LNCAP (cell line): ENCODE measurements around the gene SPIB.
A peak's percentile ranks its signal among the peaks of the same experiment; 100 is the strongest.

Experiments used
- CTCF ChIP-seq: fragments of 450-650 bp; IDR thresholded peaks from 2 replicates; pipeline ENCODE4 v1.5.1; 2017; ENCODE audit warnings: mild to moderate bottlenecking

SPIB gene

GRCh38 chr19:50412419-50412818, 6.3 kb upstream of the SPIB start:
- no peak for TF ChIP-seq CTCF

DNA sequence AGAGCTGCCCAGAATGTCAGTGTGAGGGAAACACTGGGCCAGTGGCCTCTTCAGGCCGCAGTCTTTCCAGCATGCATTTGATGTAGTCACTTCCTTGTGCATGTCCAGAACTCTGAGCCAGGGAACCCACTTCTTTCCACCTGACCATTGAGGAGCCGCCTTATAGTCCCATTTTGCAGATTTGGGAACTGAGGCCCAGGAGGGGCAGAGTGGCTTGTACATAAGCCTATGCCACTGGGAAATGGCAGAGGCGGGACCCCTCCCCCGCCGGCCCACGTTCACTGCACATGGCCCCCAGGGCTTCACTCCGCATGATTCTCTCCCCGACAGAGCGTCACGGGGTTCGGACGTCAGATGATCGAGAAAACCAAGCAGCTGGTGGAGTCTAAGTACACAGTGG, 5.6 kb upstream of the SPIB start:
- no peak for TF ChIP-seq CTCF

GRCh38 chr19:50413531-50413930, 5.2 kb upstream of the SPIB start:
- TF ChIP-seq CTCF, result no peak

DNA sequence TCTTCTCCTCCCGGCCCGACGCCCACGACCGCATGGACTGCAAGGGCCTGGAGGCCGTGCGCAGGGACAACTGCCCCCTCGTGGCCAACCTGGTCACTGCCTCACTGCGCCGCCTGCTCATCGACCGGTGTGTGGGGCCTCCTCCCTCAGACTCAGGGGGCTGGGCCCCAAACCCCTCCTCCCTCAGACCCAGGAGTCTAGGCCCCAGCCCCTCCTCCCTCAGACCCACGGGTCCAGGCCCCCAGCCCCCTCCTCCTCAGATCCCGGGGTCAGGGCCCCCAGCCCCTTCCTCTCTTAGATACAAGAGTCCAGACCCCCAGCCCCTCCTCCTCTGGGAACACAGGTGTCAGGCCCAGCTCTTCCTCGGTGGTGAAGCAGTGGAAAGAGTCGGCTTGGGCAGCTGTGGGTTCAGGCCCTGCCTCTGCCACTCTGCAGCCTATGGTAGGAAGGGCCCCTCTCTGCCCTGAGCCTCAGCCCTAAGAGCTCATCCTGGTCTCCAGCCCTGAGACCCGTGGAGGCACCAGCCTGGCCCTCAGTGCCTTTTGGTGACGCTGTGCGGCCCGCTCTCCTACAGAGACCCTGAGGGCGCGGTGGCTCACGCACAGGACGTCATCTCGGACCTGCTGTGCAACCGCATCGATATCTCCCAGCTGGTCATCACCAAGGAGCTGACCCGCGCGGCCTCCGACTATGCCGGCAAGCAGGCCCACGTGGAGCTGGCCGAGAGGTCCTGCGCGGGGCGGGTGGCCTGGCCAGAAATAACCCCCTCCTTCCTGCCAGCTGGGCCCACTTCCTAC, 3.7 kb upstream of the SPIB start:
- TF ChIP-seq CTCF, result peak; percentile 75

DNA sequence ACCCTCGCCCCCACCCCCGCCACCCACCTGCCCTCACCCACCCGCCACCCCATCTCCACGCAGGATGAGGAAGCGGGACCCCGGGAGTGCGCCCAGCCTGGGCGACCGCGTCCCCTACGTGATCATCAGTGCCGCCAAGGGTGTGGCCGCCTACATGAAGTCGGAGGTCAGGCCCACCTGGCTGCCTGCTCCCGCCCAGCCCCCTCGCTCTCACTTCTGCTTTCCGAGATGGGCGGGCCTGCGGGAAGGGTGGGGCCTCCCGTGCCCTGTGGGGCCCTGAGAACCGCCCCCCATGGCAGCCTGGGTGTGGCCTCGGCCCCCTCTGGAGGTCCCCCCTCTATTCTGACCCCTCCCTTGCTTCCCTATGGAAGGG, 3.1 kb upstream of the SPIB start:
- no peak for TF ChIP-seq CTCF

DNA sequence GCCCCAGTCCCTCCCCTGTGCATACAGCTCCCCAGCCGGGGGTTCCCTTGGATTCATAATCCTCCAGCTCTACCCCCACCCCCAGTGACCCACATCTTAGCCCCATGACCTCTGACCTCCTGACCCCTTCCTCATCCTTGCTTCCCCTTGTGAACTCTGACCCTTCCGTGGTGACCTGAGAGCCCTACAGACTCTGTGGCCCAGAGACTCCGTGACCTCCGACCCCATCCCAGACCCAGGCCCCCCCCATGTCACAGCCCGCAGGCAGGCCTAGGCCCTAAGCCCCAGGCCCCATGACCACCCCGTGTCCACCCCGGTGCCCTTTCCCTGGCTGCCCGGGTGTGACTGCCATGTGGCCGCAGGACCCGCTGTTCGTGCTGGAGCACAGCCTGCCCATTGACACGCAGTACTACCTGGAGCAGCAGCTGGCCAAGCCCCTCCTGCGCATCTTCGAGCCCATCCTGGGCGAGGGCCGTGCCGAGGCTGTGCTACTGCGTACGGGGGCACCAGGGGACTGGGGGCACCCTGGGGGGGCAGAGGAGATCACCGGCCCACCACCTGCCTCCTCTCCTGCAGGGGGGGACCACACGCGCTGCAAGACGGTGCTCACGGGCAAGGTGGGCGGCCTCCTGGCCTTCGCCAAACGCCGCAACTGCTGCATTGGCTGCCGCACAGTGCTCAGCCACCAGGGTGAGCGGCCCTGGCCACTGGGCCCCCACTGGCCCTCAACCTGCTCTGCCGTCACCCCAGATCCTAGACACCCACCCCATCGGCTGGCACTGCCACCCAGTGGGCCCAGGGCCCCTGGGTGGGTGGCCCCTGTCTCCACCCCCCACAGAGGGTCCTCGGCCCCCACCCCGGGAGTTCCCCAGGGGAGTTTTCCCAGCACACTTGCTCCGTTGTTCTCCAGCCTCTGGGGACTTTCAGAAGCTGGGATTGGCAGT, 2.4 kb upstream of the SPIB start:
- no peak for TF ChIP-seq CTCF

DNA sequence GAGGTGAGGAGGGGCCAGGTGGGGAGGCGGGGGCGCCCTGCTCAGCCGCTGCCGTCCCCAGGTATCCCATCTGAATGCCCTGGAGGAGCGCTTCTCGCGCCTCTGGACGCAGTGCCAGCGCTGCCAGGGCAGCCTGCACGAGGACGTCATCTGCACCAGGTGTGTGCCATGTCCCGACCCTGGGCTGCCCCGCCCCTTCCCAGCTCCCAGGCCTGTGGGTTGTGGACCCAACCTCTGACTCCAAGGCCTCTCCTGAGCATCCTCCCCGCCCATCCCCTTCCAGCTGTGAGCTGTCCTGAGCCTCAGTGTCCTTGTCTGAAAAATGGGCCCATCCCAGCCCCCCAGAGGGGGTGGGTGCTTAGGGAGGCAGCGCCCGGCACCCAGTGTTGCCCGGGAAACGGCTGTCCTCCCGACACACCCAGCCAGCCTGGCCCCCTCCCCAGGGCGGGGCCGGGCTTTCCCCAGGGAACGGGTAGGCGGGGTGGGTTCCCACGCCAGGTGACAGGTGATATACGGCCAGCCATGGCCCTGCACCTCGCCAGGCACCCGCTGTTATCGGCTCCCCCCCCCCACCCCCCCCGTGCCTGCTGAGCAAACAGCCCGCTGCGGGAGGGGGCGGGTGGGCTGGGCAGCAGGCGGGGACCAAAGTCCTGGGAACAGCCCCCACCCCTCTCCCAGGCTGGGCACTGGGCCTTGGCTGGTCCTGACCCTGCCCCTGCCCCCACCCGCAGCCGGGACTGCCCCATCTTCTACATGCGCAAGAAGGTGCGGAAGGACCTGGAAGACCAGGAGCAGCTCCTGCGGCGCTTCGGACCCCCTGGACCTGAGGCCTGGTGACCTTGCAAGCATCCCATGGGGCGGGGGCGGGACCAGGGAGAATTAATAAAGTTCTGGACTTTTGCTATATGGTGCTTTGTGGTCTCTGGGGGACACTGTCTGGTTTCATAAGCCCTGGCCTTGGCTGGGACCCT, 1.3 kb upstream of the SPIB start:
- no peak for TF ChIP-seq CTCF
